CD4-positive, alpha-beta memory T cell (primary cell): ENCODE data around the gene CRYL1. TPM values are rescaled to one million over a fixed set of nuclear protein-coding genes. Genes with fewer than 3 reads are reported as not detected.

Experiments
- CTCF ChIA-PET: fragments of 350-600 bp; sonication (Branson Sonifier 250); formaldehyde crosslinking; loops from one replicate; lab custom pipeline; 2021; ENCODE audit warnings: inconsistent platforms; ENCODE audit not compliant: partially characterized antibody; lab: Charles Lee
- POLR2A ChIA-PET: fragments of 350-600 bp; sonication (Branson Sonifier 250); formaldehyde crosslinking; loops from one replicate; lab custom pipeline; 2021; ENCODE audit not compliant: partially characterized antibody; lab: Charles Lee
- DNase-seq, 5 donors: peaks; one replicate each; pipeline versions ENCODE4 v3.0.0 to v3.0.0-alpha.2; 2020 to 2022; ENCODE audit warnings: mixed read lengths in 1 of 5
- H3K27ac ChIP-seq: one replicate; pipeline ENCODE4 v1.7.0; 2013; ENCODE audit warnings: low read depth, low read length
- H3K27me3 ChIP-seq: 2 replicates; pipeline ENCODE4 v1.7.0; 2013; ENCODE audit warnings: mild to moderate bottlenecking, low read length, moderate library complexity; ENCODE audit not compliant: insufficient read depth
- H3K36me3 ChIP-seq: 2 replicates; pipeline ENCODE4 v1.7.0; 2013; ENCODE audit warnings: mild to moderate bottlenecking, low read length, moderate library complexity; ENCODE audit not compliant: insufficient read depth
- H3K4me1 ChIP-seq: 2 replicates; pipeline ENCODE4 v1.7.0; 2013; ENCODE audit warnings: mild to moderate bottlenecking, low read length, moderate library complexity; ENCODE audit not compliant: insufficient read depth
- H3K4me3 ChIP-seq, 2 donors: one replicate each; pipeline ENCODE4 v1.7.0; 2013; ENCODE audit warnings: low read length in 2 of 2, mild to moderate bottlenecking in 1 of 2
- H3K9me3 ChIP-seq, 2 donors: one replicate each; pipeline ENCODE4 v1.7.0; 2013; ENCODE audit warnings: low read length in 2 of 2, control low read depth in 1 of 2; ENCODE audit not compliant: control insufficient read depth in 1 of 2
- H3K27ac Mint-ChIP-seq, 7 donors: one replicate each; pipeline ENCODE4 v1.8.0; 2020 to 2021; ENCODE audit warnings: mixed read lengths in 7 of 7, mild to moderate bottlenecking in 6 of 7, inconsistent platforms in 3 of 7, moderate library complexity in 3 of 7
- H3K27me3 Mint-ChIP-seq, 2 donors: one replicate each; pipeline ENCODE4 v1.8.0; 2020 to 2021; ENCODE audit warnings: mixed read lengths in 2 of 2
- H3K36me3 Mint-ChIP-seq, 2 donors: one replicate each; pipeline ENCODE4 v1.8.0; 2020 to 2021; ENCODE audit warnings: mixed read lengths in 2 of 2, inconsistent platforms in 1 of 2, mild to moderate bottlenecking in 1 of 2
- H3K4me1 Mint-ChIP-seq, 4 donors: one replicate each; pipeline ENCODE4 v1.8.0; 2020 to 2021; ENCODE audit warnings: mixed read lengths in 4 of 4, mild to moderate bottlenecking in 1 of 4
- H3K4me3 Mint-ChIP-seq, 8 donors: one replicate each; pipeline ENCODE4 v1.8.0; 2020 to 2021; ENCODE audit warnings: mixed read lengths in 8 of 8, mild to moderate bottlenecking in 7 of 8, moderate library complexity in 6 of 8, inconsistent platforms in 3 of 8
- H3K9me3 Mint-ChIP-seq, 8 donors: one replicate each; pipeline ENCODE4 v1.8.0; 2020 to 2021; ENCODE audit warnings: mixed read lengths in 8 of 8, mild to moderate bottlenecking in 5 of 8, inconsistent platforms in 3 of 8, moderate library complexity in 1 of 8
- intact Hi-C: fragments of 100-400 bp; cut with micrococcal nuclease; formaldehyde crosslinking; loops from one replicate; pipeline ENCODE4 v1.15.1; 2023
- polyA plus RNA-seq, 2 donors: library from polyadenylated mRNA; unstranded; fragments of 300-500 nt; fragmentation: Illumina TruSeq; gene quantifications; one replicate each; pipeline ENCODE4 v1.2.3, GENCODE V29; 2021
- total RNA-seq, 2 experiments: library from RNA; stranded (reverse); gene quantifications; one replicate each; pipeline ENCODE4 v1.2.3, GENCODE V29; 2021

The CRYL1 gene
- total and polyA plus RNA-seq, 4 experiments from 2014 or later = 18.1 to 59.1 (median 31.1) TPM

- H3K4me1 Mint-ChIP-seq = peaks cover 9 to 36% (median 18%) of the 10 kb centered on the region in 4 donors
- intact Hi-C loops = no loop called here
- no peaks in the 10 kb centered on the region for H3K27me3 Mint-ChIP-seq
- H3K27ac Mint-ChIP-seq = peak overlapping the region in 4 of 7 donors; percentile 2 to 74 (median 54)
- no peaks in the 10 kb centered on the region for H3K9me3 ChIP-seq
- ChIA-PET CTCF (no interaction called here), POLR2A (no interaction called here)
- H3K27me3 ChIP-seq = no peaks in the 10 kb centered on the region
- peaks cover 1 to 8% of the 10 kb centered on the region in 2 donors for H3K36me3 Mint-ChIP-seq
- H3K4me1 ChIP-seq = peaks cover 16% of the 10 kb centered on the region
- no peaks in the 10 kb centered on the region for H3K9me3 Mint-ChIP-seq
- no peak overlapping the region for H3K4me3 ChIP-seq
- no peak overlapping the region for H3K4me3 Mint-ChIP-seq
- no peak for DNase-seq
- H3K27ac ChIP-seq = no peak overlapping the region
- no peaks in the 10 kb centered on the region for H3K36me3 ChIP-seq
These were observed 64.2 kb downstream of the CRYL1 start for GRCh38 chr13:20461481-20461859.

DNA sequence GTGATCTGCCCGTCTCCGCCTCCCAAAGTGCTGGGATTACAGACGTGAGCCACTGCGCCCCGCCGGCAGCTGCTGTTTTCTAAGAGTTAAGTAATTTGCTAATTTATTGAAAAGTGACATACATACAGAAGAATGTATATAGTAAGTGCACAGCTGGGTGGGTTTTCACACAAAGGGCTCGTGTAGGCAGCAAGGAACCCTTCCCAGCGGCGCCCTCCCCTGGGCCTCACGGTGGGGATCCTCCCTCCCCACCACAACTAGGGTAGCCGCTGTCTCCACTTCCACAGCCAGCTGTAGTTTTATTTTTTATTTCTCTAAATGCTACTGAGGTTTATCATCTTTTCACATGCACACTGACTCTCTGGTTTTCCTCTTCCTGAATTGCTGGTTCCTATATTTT is 64.9 kb downstream of the CRYL1 start:
- no peaks in the 10 kb centered on the region for H3K9me3 ChIP-seq
- peak overlapping the region in 3 of 7 donors; percentile 26 to 74 (median 48) for H3K27ac Mint-ChIP-seq
- H3K4me1 ChIP-seq = peaks cover 16% of the 10 kb centered on the region
- peaks cover 1 to 8% of the 10 kb centered on the region in 2 donors for H3K36me3 Mint-ChIP-seq
- H3K4me3 Mint-ChIP-seq = no peak overlapping the region
- POLR2A ChIA-PET = no interaction called here
- no peak overlapping the region for H3K4me3 ChIP-seq
- CTCF ChIA-PET = no interaction called here
- peaks cover 9 to 37% (median 18%) of the 10 kb centered on the region in 4 donors for H3K4me1 Mint-ChIP-seq
- intact Hi-C loops = no loop called here
- no peaks in the 10 kb centered on the region for H3K36me3 ChIP-seq
- H3K9me3 Mint-ChIP-seq = no peaks in the 10 kb centered on the region
- H3K27me3 ChIP-seq = no peaks in the 10 kb centered on the region
- H3K27ac ChIP-seq = no peak overlapping the region
- no peaks in the 10 kb centered on the region for H3K27me3 Mint-ChIP-seq
- no peak for DNase-seq

DNA sequence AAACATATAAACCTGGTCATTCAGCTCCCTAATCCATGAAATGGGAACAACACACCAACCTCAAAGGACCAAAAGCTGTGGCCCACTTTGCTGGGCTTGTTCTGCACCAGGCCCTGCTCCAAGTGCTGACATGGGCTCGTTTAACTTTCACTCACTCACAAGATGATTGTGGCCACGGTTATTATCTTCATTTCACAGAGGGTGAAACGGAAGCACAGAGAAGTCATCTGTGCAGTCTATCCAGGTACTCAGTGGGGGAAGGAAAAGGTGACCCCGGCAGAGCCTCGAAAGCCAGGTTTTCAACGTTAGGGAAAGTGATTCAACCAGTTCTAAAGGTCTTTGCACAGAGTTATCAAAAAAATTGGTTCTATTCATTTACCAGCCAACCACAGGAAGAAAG is 68.0 kb downstream of the CRYL1 start:
- no peaks in the 10 kb centered on the region for H3K9me3 Mint-ChIP-seq
- no peaks in the 10 kb centered on the region for H3K9me3 ChIP-seq
- H3K4me3 ChIP-seq = no peak overlapping the region
- no peaks in the 10 kb centered on the region for H3K36me3 ChIP-seq
- ChIA-PET POLR2A (no interaction called here), CTCF (no interaction called here)
- no peak for DNase-seq
- H3K4me3 Mint-ChIP-seq = peak overlapping the region in 2 of 8 donors; percentile 13 to 41
- H3K4me1 ChIP-seq = peaks cover 16% of the 10 kb centered on the region
- H3K4me1 Mint-ChIP-seq = peaks cover 13 to 37% (median 20%) of the 10 kb centered on the region in 4 donors
- no peaks in the 10 kb centered on the region for H3K27me3 Mint-ChIP-seq
- intact Hi-C loops = no loop called here
- no peaks in the 10 kb centered on the region for H3K27me3 ChIP-seq
- H3K27ac Mint-ChIP-seq = peak overlapping the region in 4 of 7 donors; percentile 6 to 74 (median 45)
- H3K27ac ChIP-seq = no peak overlapping the region
- peaks cover 1 to 8% of the 10 kb centered on the region in 2 donors for H3K36me3 Mint-ChIP-seq

DNA sequence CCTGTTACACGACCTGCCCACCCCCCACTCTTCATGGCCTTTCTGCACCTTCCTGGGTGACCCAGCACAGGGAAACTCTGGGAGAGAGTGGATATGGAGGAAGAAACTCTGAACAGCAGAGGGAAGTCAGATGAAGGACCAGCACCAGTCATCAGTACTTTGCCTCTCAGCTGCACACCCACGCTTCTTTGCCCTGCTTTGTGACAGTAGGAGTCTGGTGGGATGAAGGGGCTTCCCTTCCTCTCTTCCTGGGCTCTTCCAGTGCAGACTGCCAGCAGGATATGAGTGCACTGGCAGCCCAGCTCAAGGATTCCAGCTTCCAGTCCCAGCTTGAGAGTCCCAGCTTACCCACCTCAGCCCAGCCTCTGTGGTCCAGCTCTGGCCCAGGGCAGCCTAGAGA is 68.9 kb downstream of the CRYL1 start:
- H3K4me1 Mint-ChIP-seq = peaks cover 15 to 47% (median 25%) of the 10 kb centered on the region in 4 donors
- H3K4me3 ChIP-seq = no peak overlapping the region
- H3K4me3 Mint-ChIP-seq = no peak overlapping the region

GRCh38 chr13:20451397-20451796 is 74.3 kb downstream of the CRYL1 start:
- no peaks in the 10 kb centered on the region for H3K36me3 ChIP-seq
- Mint-ChIP-seq H3K9me3 (peaks cover 4 to 35% (median 27%) of the 10 kb centered on the region in 8 donors), H3K4me3 (peak overlapping the region in 1 of 8 donors; percentile 15), H3K27me3 (no peaks in the 10 kb centered on the region), H3K27ac (peak overlapping the region in 2 of 7 donors; percentile 42 to 84), H3K36me3 (peaks cover 26 to 33% of the 10 kb centered on the region in 2 donors), H3K4me1 (peaks cover 11 to 23% (median 15%) of the 10 kb centered on the region in 4 donors)
- no peak overlapping the region for H3K4me3 ChIP-seq
- H3K27me3 ChIP-seq = no peaks in the 10 kb centered on the region
- DNase-seq = peak in 3 of 5 donors; percentile 11 to 17 (median 17)
- H3K4me1 ChIP-seq = peaks cover 12% of the 10 kb centered on the region
- ChIA-PET CTCF (no interaction called here), POLR2A (interaction anchor here (1.1 kb wide), 1 partner anchor 25 kb away, joined by 4 read pairs; no protein-coding TSS in a partner anchor)
- peaks cover 0 to 12% of the 10 kb centered on the region in 2 donors for H3K9me3 ChIP-seq
- intact Hi-C loops = no loop called here
- H3K27ac ChIP-seq = no peak overlapping the region

More for the DNA sequence above, 68.9 kb downstream of the CRYL1 start:
- H3K9me3 Mint-ChIP-seq = no peaks in the 10 kb centered on the region
- no peaks in the 10 kb centered on the region for H3K27me3 Mint-ChIP-seq
- no peaks in the 10 kb centered on the region for H3K36me3 ChIP-seq
- CTCF ChIA-PET = interaction anchor here (0.5 kb wide), 1 partner anchor 260 kb away, joined by 3 read pairs; no protein-coding TSS in a partner anchor
- no peak overlapping the region for H3K27ac ChIP-seq
- POLR2A ChIA-PET = no interaction called here
- peaks cover 22% of the 10 kb centered on the region for H3K4me1 ChIP-seq
- no peak for DNase-seq
- intact Hi-C loops = no loop called here
- H3K9me3 ChIP-seq = no peaks in the 10 kb centered on the region
- H3K36me3 Mint-ChIP-seq = peaks cover 1 to 12% of the 10 kb centered on the region in 2 donors
- peak overlapping the region in 2 of 7 donors; percentile 51 to 74 for H3K27ac Mint-ChIP-seq
- no peaks in the 10 kb centered on the region for H3K27me3 ChIP-seq

- H3K27me3 Mint-ChIP-seq = no peaks in the 10 kb centered on the region
- H3K36me3 ChIP-seq = no peaks in the 10 kb centered on the region
- H3K9me3 Mint-ChIP-seq = peaks cover 4 to 40% (median 31%) of the 10 kb centered on the region in 8 donors
- ChIA-PET POLR2A (no interaction called here), CTCF (no interaction called here)
- H3K27me3 ChIP-seq = no peaks in the 10 kb centered on the region
- H3K9me3 ChIP-seq = peaks cover 0 to 12% of the 10 kb centered on the region in 2 donors
- peaks cover 12% of the 10 kb centered on the region for H3K4me1 ChIP-seq
- H3K4me1 Mint-ChIP-seq = peaks cover 11 to 22% (median 14%) of the 10 kb centered on the region in 4 donors
- peaks cover 31 to 43% of the 10 kb centered on the region in 2 donors for H3K36me3 Mint-ChIP-seq
- H3K27ac ChIP-seq = no peak overlapping the region
- intact Hi-C loops = no loop called here
- no peak overlapping the region for H3K4me3 Mint-ChIP-seq
- peak overlapping the region in 1 of 7 donors; percentile 38 for H3K27ac Mint-ChIP-seq
- H3K4me3 ChIP-seq = no peak overlapping the region
- DNase-seq = no peak
These were observed 77.2 kb downstream of the CRYL1 start for GRCh38 chr13:20448470-20448869.

- H3K4me1 Mint-ChIP-seq = peaks cover 13 to 21% (median 16%) of the 10 kb centered on the region in 4 donors
- Histone ChIP-seq H3K4me1 (peaks cover 9% of the 10 kb centered on the region), H3K4me3 (no peak overlapping the region), H3K36me3 (no peaks in the 10 kb centered on the region), H3K27me3 (no peaks in the 10 kb centered on the region), H3K27ac (no peak overlapping the region), H3K9me3 (peaks cover 0 to 12% of the 10 kb centered on the region in 2 donors)
- H3K9me3 Mint-ChIP-seq = peaks cover 4 to 40% (median 31%) of the 10 kb centered on the region in 8 donors
- H3K4me3 Mint-ChIP-seq = no peak overlapping the region
- intact Hi-C loops = no loop called here
- H3K27ac Mint-ChIP-seq = no peak overlapping the region
- ChIA-PET CTCF (no interaction called here), POLR2A (no interaction called here)
- H3K36me3 Mint-ChIP-seq = peaks cover 31 to 39% of the 10 kb centered on the region in 2 donors
- no peak for DNase-seq
- no peaks in the 10 kb centered on the region for H3K27me3 Mint-ChIP-seq
These were observed 78.8 kb downstream of the CRYL1 start for GRCh38 chr13:20446900-20447299.
